Uterus (tissue), 2 donors: ENCODE results near the gene RTCB.

Experiments
- POLR2A ChIP-seq, 2 donors: fragments of 450-650 bp; IDR thresholded peaks; one replicate each; pipeline ENCODE4 v1.6.1; 2016; ENCODE audit warnings: antibody characterized with exemption in 2 of 2, mild to moderate bottlenecking in 1 of 2, moderate library complexity in 1 of 2
- TF ChIP-seq, protein P1 (sequence below), 4 experiments: fragments of 200-600 bp in 2 of 4; fragments of 450-650 bp in 2 of 4; sonication (generic) in 2 of 4; IDR thresholded peaks; one replicate each; pipeline ENCODE4 v1.5.1; 2016 to 2019; ENCODE audit warnings: antibody characterized with exemption in 4 of 4, mild to moderate bottlenecking in 2 of 4, moderate library complexity in 1 of 4

GRCh38 chr22:32448980-32449379 lies 36.9 kb upstream of the RTCB start:
- TF ChIP-seq, protein P1, sequence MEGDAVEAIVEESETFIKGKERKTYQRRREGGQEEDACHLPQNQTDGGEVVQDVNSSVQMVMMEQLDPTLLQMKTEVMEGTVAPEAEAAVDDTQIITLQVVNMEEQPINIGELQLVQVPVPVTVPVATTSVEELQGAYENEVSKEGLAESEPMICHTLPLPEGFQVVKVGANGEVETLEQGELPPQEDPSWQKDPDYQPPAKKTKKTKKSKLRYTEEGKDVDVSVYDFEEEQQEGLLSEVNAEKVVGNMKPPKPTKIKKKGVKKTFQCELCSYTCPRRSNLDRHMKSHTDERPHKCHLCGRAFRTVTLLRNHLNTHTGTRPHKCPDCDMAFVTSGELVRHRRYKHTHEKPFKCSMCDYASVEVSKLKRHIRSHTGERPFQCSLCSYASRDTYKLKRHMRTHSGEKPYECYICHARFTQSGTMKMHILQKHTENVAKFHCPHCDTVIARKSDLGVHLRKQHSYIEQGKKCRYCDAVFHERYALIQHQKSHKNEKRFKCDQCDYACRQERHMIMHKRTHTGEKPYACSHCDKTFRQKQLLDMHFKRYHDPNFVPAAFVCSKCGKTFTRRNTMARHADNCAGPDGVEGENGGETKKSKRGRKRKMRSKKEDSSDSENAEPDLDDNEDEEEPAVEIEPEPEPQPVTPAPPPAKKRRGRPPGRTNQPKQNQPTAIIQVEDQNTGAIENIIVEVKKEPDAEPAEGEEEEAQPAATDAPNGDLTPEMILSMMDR (IDR thresholded peaks at IDR 0.05): no peak
- TF ChIP-seq POLR2A (IDR thresholded peaks at IDR 0.05): no peak
